HepG2 (cell line): Measurements from ENCODE around the gene HNRNPM. TPM values are rescaled to one million over a fixed set of nuclear protein-coding genes. Genes with fewer than 3 reads are reported as not detected.
A peak's percentile ranks its signal among the peaks of the same experiment; 100 is the strongest.

Source experiments
- ATAC-seq: fragments of 200-7000 bp; cut with Tn5 transposase; 3 replicates; pipeline ENCODE4 v1.9.1; 2020; ENCODE audit warnings: mild to moderate bottlenecking, moderate library complexity
- BruUV-seq: library from RNA; stranded (reverse); fragments of 400-500 nt; replicated peaks from 2 replicates; lab custom pipeline; 2021; lab: Mats Ljungman, UMichigan
- CTCF ChIA-PET: fragments of 300-600 bp; formaldehyde crosslinking; extraction: SDS; loops from one replicate; lab custom pipeline; 2021; ENCODE audit warnings: low total read pairs, inconsistent platforms, low intra/inter-chr PET ratio; lab: Yijun Ruan, JAX
- POLR2A ChIA-PET: fragments of 350-600 bp; sonication (Branson Sonifier 250); formaldehyde crosslinking; loops from one replicate; lab custom pipeline; 2020; ENCODE audit warnings: antibody characterized with exemption, inconsistent platforms; lab: Yijun Ruan, JAX
- DNase-seq: peaks from one replicate; pipeline ENCODE4 v3.0.0-alpha.2; 2015; ENCODE audit warnings: low spot score
- FAIRE-seq: peaks from 3 replicates; lab custom pipeline; 2011; peaks lifted over from hg19 to GRCh38; lab: Jason Lieb, UNC
- H2AFZ ChIP-seq: one replicate; pipeline ENCODE4 v1.6.1; 2011; ENCODE audit warnings: low read length, inconsistent platforms
- H3K27ac ChIP-seq: fragments of 300-600 bp; 3 replicates; pipeline ENCODE4 v1.8.0; 2011; ENCODE audit warnings: mixed run types, mild to moderate bottlenecking, mixed read lengths, low read length, inconsistent platforms; ENCODE audit not compliant: insufficient read depth; ENCODE audit errors: extremely low read length
- H3K27me3 ChIP-seq, 2 experiments: fragments of 200-600 bp in 1 of 2; 2 replicates in 1 of 2; 3 replicates in 1 of 2; pipeline versions ENCODE4 v1.6.0 to v1.8.0; 2011; ENCODE audit warnings: low read length in 2 of 2, mild to moderate bottlenecking in 2 of 2, moderate library complexity in 2 of 2, inconsistent platforms in 1 of 2; ENCODE audit not compliant: insufficient read depth in 2 of 2, control insufficient read depth in 1 of 2
- H3K36me3 ChIP-seq, 2 experiments: fragments of 200-600 bp in 1 of 2; replicated peaks in 1 of 2; 2 replicates in 1 of 2; 3 replicates in 1 of 2; pipeline versions ENCODE4 v1.5.1 to v1.8.0; 2011; ENCODE audit warnings: low read length in 2 of 2, inconsistent platforms in 1 of 2; ENCODE audit not compliant: insufficient read depth in 2 of 2, control insufficient read depth in 1 of 2
- H3K4me1 ChIP-seq: 2 replicates; pipeline ENCODE4 v1.5.1; 2012; ENCODE audit warnings: low read length, inconsistent platforms; ENCODE audit not compliant: insufficient read depth
- H3K4me2 ChIP-seq: 2 replicates; pipeline ENCODE4 v1.6.0; 2011; ENCODE audit warnings: low read depth, low read length, inconsistent platforms
- H3K4me3 ChIP-seq, 3 experiments: fragments of 200-600 bp in 1 of 3; sonication (generic), shearing (Covaris generic) in 1 of 3; replicated peaks in 1 of 3; 2 replicates each; pipeline ENCODE4 v1.5.1; 2011 to 2016; ENCODE audit warnings: low read length in 3 of 3, inconsistent platforms in 2 of 3, low read depth in 2 of 3, mild to moderate bottlenecking in 2 of 3, control low read depth in 1 of 3, mixed read lengths in 1 of 3; ENCODE audit not compliant: insufficient read depth in 1 of 3
- H3K79me2 ChIP-seq: one replicate; pipeline ENCODE4 v1.6.1; 2011; ENCODE audit warnings: low read length, inconsistent platforms; ENCODE audit not compliant: insufficient read depth
- H3K9ac ChIP-seq: 2 replicates; pipeline ENCODE4 v1.6.0; 2011; ENCODE audit warnings: mild to moderate bottlenecking, low read depth, low read length, inconsistent platforms; ENCODE audit not compliant: insufficient read depth
- H3K9me3 ChIP-seq: 2 replicates; pipeline ENCODE4 v1.5.1; 2012; ENCODE audit warnings: mild to moderate bottlenecking, low read length
- H4K20me1 ChIP-seq: 2 replicates; pipeline ENCODE4 v1.6.0; 2011; ENCODE audit warnings: inconsistent platforms, mild to moderate bottlenecking, low read length, moderate library complexity; ENCODE audit not compliant: insufficient read depth
- ASH2L ChIP-seq: fragments of 300-600, 200-600 bp; sonication (generic); IDR thresholded peaks from 2 replicates; pipeline ENCODE4 v1.7.0; 2017; ENCODE audit warnings: low read depth, mild to moderate bottlenecking, moderate library complexity, mixed read lengths, low read length; ENCODE audit not compliant: insufficient read length
- ATF7 ChIP-seq, 2 experiments: fragments of 450-650 bp in 1 of 2; sonication (generic) in 1 of 2; formaldehyde crosslinking in 1 of 2; IDR thresholded peaks; 2 replicates each; pipeline versions ENCODE4 v1.4.0 to v1.6.1; 2016 to 2020; ENCODE audit warnings: antibody characterized with exemption in 1 of 2, mild to moderate bottlenecking in 1 of 2, missing genetic modification reagents in 1 of 2
- CBX5 ChIP-seq: sonication (generic); formaldehyde crosslinking; IDR thresholded peaks from 2 replicates; pipeline ENCODE4 v1.4.0; 2020; ENCODE audit warnings: missing genetic modification reagents, borderline replicate concordance
- CCDC6 ChIP-seq: sonication (generic); formaldehyde crosslinking; IDR thresholded peaks from 2 replicates; pipeline ENCODE4 v1.8.1; 2022; ENCODE audit warnings: mild to moderate bottlenecking, missing genetic modification reagents, moderate library complexity
- MBNL3 ChIP-seq: fragments of 250-450 bp; sonication (Bioruptor Pico); conservative IDR thresholded peaks from 2 replicates; pipeline ENCODE4 v1.8.0; 2022; ENCODE audit warnings: mild to moderate bottlenecking, inconsistent platforms
- POLR2AphosphoS2 ChIP-seq: IDR thresholded peaks from 2 replicates; pipeline ENCODE4 v1.6.1; 2011; ENCODE audit warnings: low read depth, low read length, improper control_type of control experiment
- PPARG ChIP-seq: conservative IDR thresholded peaks from 2 replicates; pipeline ENCODE4 v1.6.1; 2016; ENCODE audit warnings: missing biosample characterization, missing genetic modification reagents
- SALL2 ChIP-seq: sonication (generic); formaldehyde crosslinking; IDR thresholded peaks from 2 replicates; pipeline ENCODE4 v1.8.1; 2023; ENCODE audit warnings: mild to moderate bottlenecking, missing genetic modification reagents, inconsistent platforms
- SMAD9 ChIP-seq: sonication (generic); formaldehyde crosslinking; IDR thresholded peaks from 2 replicates; pipeline ENCODE4 v1.5.1; 2020; ENCODE audit warnings: mild to moderate bottlenecking, missing genetic modification reagents
- TGIF2 ChIP-seq: IDR thresholded peaks from 2 replicates; pipeline ENCODE4 v1.6.1; 2016; ENCODE audit warnings: control low read depth, missing compliant biosample characterization
- U2AF2 ChIP-seq: fragments of 200-400 bp; formaldehyde crosslinking; IDR thresholded peaks from 2 replicates; pipeline ENCODE4 v1.6.1; 2017; ENCODE audit warnings: low read depth, mild to moderate bottlenecking, low read length
- ZNF788 ChIP-seq: sonication (generic); formaldehyde crosslinking; IDR thresholded peaks from 2 replicates; pipeline ENCODE4 v1.5.0; 2020; ENCODE audit warnings: mild to moderate bottlenecking, missing genetic modification reagents, borderline replicate concordance
- WGBS: methylation state at CpG from one replicate; pipeline ENCODE4 v1.1.6; 2017; ENCODE audit warnings: low lambda C conversion rate; 5-methylcytosine and 5-hydroxymethylcytosine counted together
- in situ Hi-C: cut with HindIII; loops from 2 replicates; pipeline ENCODE4 v1.10.0; 2017; ENCODE audit warnings: low pct_unique_long_range_greater_than_20kb; ENCODE audit not compliant: extremely low pct_ligation_motif_present
- intact Hi-C: fragments of 100-400 bp; cut with micrococcal nuclease; formaldehyde crosslinking; loops from one replicate; pipeline ENCODE4 v1.10.0; 2022; ENCODE audit not compliant: unreplicated experiment
- polyA plus RNA-seq, 8 experiments: library from polyadenylated mRNA; depleted of rRNA in 3 of 8; stranded (reverse) in 7 of 8; unstranded in 1 of 8; fragments of >200 nt; fragmentation: Illumina TruSeq in 4 of 8; extraction: Trizol in 4 of 8; gene quantifications; 2 replicates each; pipeline versions ENCODE4 v1.2.1 to v1.2.3, GENCODE V29; 2011 to 2016; ENCODE audit warnings: low read depth in 4 of 8, missing spikeins in 1 of 8, mixed read lengths in 1 of 8; ENCODE audit not compliant: insufficient read depth in 1 of 8
- total RNA-seq, 5 experiments: library from RNA; depleted of rRNA; stranded (reverse); fragments of >200 nt; fragmentation: Illumina TruSeq; extraction: Trizol; gene quantifications; 2 replicates each; pipeline ENCODE4 v1.2.3, GENCODE V29; 2016; ENCODE audit warnings: low read depth in 1 of 5
- TF ChIP-seq, protein P1 (sequence below): sonication (generic); formaldehyde crosslinking; IDR thresholded peaks from 2 replicates; pipeline ENCODE4 v1.5.0; 2020; ENCODE audit warnings: mild to moderate bottlenecking, missing genetic modification reagents
- TF ChIP-seq, protein P2 (sequence below): sonication (generic); formaldehyde crosslinking; IDR thresholded peaks from 2 replicates; pipeline ENCODE4 v1.8.0; 2022; ENCODE audit warnings: mild to moderate bottlenecking, missing genetic modification reagents, borderline replicate concordance

HNRNPM gene
- total and polyA plus RNA-seq, 2 of the 13 experiments (the other 11 are each of a cell fraction or from before 2014, with no cell fraction given) = 56.7 to 102 TPM

DNA sequence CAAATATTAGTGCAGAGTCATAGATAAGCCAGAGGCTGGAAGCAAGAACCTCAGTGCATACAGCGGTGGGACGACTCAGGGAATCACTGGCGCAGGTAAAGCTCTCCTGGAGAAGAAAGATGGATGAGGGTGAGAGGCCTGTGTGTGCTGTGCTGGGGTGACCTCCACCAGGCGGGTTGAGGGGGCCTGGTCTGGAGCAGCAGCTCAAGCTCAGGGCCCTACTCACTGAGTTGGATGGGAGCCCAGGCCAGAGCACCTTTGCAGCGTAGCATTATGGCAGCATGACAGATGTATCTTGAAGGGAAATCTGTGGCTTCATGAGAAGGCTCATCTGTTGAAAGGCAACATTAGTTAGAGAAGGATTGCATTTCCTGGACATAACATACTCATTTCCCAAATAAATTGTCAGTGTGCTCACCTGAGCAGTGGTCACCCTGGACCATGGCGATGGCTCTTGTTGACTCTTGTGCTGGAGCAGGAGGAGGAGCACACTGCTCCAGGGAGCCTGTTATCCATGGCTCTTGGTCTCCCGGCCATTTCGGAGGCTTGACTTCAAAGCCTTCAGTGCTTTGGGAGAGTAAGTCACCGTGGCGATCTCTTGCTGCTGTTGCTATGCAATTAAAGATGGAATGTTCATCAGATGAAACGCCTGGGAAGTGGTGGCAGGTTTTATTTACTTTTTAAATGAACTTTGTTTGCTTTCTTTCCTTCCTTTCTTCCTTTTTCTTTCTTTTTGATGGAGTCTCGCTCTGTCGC is 25.0 kb downstream of the HNRNPM start:
- H3K27ac ChIP-seq = no peak overlapping the region
- H3K9ac ChIP-seq = no peak overlapping the region
- no TSS peak for BruUV-seq
- DNase-seq (no peak), FAIRE-seq (no peak), ATAC-seq (no peak)
- intact Hi-C loops = no loop called here
- H3K36me3 ChIP-seq = peaks cover 46 to 85% of the 10 kb centered on the region in 2 experiments
- no peak overlapping the region for H3K4me2 ChIP-seq
- no peaks in the 10 kb centered on the region for H3K4me1 ChIP-seq
- H4K20me1 ChIP-seq = peaks cover 5% of the 10 kb centered on the region; the same call in 1 of the 2 replicates
- no peak overlapping the region for H3K4me3 ChIP-seq
- H3K79me2 ChIP-seq = peaks cover 28% of the 10 kb centered on the region
- no peaks in the 10 kb centered on the region for H3K27me3 ChIP-seq
- ChIA-PET POLR2A (no interaction called here), CTCF (no interaction called here)
- TF ChIP-seq U2AF2 (no peak), POLR2AphosphoS2 (peak; percentile 12; the same call in 1 of the 2 replicates)
- WGBS = 92% methylated on average over 12 of the region's 13 CpGs
- in situ Hi-C loops = no loop called here
- no peak overlapping the region for H2AFZ ChIP-seq
- H3K9me3 ChIP-seq = no peaks in the 10 kb centered on the region

- Histone ChIP-seq H3K27me3 (no peaks in the 10 kb centered on the region), H2AFZ (no peak overlapping the region), H4K20me1 (peaks cover 24% of the 10 kb centered on the region), H3K4me3 (no peak overlapping the region), H3K9ac (no peak overlapping the region), H3K27ac (no peak overlapping the region), H3K4me2 (no peak overlapping the region), H3K4me1 (no peaks in the 10 kb centered on the region), H3K9me3 (no peaks in the 10 kb centered on the region), H3K79me2 (peaks cover 46% of the 10 kb centered on the region), H3K36me3 (peaks cover 49 to 90% of the 10 kb centered on the region in 2 experiments)
- 93% methylated on average over 6 of the region's 6 CpGs for WGBS
- CTCF ChIA-PET = no interaction called here
- intact Hi-C loops (no loop called here), in situ Hi-C loops (no loop called here)
- FAIRE-seq = no peak
- POLR2A ChIA-PET = no interaction called here
- no TSS peak for BruUV-seq
- no peak for ATAC-seq
- no peak for DNase-seq
- TF ChIP-seq CBX5 (CRISPR knock-in tag) (no peak), MBNL3 (CRISPR knock-in tag) (no peak), ASH2L (no peak), SALL2 (CRISPR knock-in tag) (no peak), PPARG (CRISPR knock-in tag) (no peak), SMAD9 (no peak), ZNF788 (CRISPR knock-in tag) (no peak), TGIF2 (CRISPR knock-in tag) (no peak), CCDC6 (no peak), ATF7 (IDR thresholded peaks at IDR 0.05) (no peak), ATF7 (CRISPR knock-in tag; IDR thresholded peaks at IDR 0.05) (no peak)
- TF ChIP-seq, protein P1, sequence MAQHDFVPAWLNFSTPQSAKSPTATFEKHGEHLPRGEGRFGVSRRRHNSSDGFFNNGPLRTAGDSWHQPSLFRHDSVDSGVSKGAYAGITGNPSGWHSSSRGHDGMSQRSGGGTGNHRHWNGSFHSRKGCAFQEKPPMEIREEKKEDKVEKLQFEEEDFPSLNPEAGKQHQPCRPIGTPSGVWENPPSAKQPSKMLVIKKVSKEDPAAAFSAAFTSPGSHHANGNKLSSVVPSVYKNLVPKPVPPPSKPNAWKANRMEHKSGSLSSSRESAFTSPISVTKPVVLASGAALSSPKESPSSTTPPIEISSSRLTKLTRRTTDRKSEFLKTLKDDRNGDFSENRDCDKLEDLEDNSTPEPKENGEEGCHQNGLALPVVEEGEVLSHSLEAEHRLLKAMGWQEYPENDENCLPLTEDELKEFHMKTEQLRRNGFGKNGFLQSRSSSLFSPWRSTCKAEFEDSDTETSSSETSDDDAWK (CRISPR knock-in tag) = no peak
- TF ChIP-seq, protein P2, sequence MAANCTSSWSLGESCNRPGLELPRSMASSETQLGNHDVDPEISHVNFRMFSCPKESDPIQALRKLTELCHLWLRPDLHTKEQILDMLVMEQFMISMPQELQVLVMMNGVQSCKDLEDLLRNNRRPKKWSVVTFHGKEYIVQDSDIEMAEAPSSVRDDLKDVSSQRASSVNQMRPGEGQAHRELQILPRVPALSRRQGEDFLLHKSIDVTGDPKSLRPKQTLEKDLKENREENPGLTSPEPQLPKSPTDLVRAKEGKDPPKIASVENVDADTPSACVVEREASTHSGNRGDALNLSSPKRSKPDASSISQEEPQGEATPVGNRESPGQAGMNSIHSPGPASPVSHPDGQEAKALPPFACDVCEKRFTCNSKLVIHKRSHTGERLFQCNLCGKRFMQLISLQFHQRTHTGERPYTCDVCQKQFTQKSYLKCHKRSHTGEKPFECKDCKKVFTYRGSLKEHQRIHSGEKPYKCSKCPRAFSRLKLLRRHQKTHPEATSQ (CRISPR knock-in tag) = no peak
These were observed 29.1 kb downstream of the HNRNPM start for GRCh38 chr19:8473648-8474476.
